HG03575 (cell line): ENCODE measurements around the gene TROAP.
"Not testable (repeated sequence)": the region's sequence is repeated elsewhere in the genome, so short reads cannot be mapped to it uniquely, and the experiment has no call there.

Experiments
- ATAC-seq: cut with Tn5 transposase; IDR thresholded peaks from one replicate; pipeline ENCODE4 v1.9.1; 2021; ENCODE audit not compliant: unreplicated experiment, insufficient number of reproducible peaks, low FRiP score; ENCODE audit errors: extremely low read depth

The TROAP gene

GRCh38 chr12:49323524-49324097, 556 bp downstream of the TROAP start:
- no peak for ATAC-seq

GRCh38 chr12:49325606-49326005, 2.6 kb downstream of the TROAP start:
- no peak for ATAC-seq

GRCh38 chr12:49327368-49327767, 4.3 kb downstream of the TROAP start:
- ATAC-seq = no peak

- no peak for ATAC-seq
These were observed 4.8 kb downstream of the TROAP start for GRCh38 chr12:49327887-49328286.

- no peak for ATAC-seq
These were observed 5.8 kb downstream of the TROAP start for GRCh38 chr12:49328816-49329215.

- no peak for ATAC-seq
These were observed 7.1 kb downstream of the TROAP start for GRCh38 chr12:49330032-49330619.

- no peak for ATAC-seq
These were observed 7.8 kb downstream of the TROAP start for GRCh38 chr12:49330631-49331379.

GRCh38 chr12:49331380-49332222, 8.5 kb downstream of the TROAP start:
- no peak for ATAC-seq

- ATAC-seq = no peak
These were observed 9.4 kb downstream of the TROAP start for GRCh38 chr12:49332441-49332861.

GRCh38 chr12:49332891-49333371, 9.9 kb downstream of the TROAP start:
- no peak for ATAC-seq

- not testable (repeated sequence) for ATAC-seq
These were observed 10.7 kb downstream of the TROAP start for GRCh38 chr12:49333778-49334177.

GRCh38 chr12:49334226-49334625, 11.2 kb downstream of the TROAP start:
- ATAC-seq = no peak

GRCh38 chr12:49334681-49335080, 11.6 kb downstream of the TROAP start:
- no peak for ATAC-seq

GRCh38 chr12:49335118-49335954, 12.3 kb downstream of the TROAP start:
- ATAC-seq = no peak

GRCh38 chr12:49335955-49336644, 13.0 kb downstream of the TROAP start:
- ATAC-seq = no peak

- no peak for ATAC-seq
These were observed 13.9 kb downstream of the TROAP start, which contains the start of gene C1QL4 for GRCh38 chr12:49336645-49337584. C1QL4 (minus strand) TSS chr12:49337188; CDS start chr12:49336477, 711 bp downstream.
